Lung (tissue), 12 donors: Measurements from ENCODE around the gene SLC35D1. TPM values are rescaled to one million over a fixed set of nuclear protein-coding genes. Genes with fewer than 3 reads are reported as not detected.

ENCODE experiments used
- ATAC-seq: fragments of 200-7000 bp; cut with Tn5 transposase; one replicate; pipeline ENCODE4 v1.9.1; 2020; ENCODE audit warnings: moderate number of reproducible peaks; ENCODE audit not compliant: insufficient read depth, low FRiP score
- DNase-seq, 3 donors: peaks; one replicate each; pipeline ENCODE4 v3.0.0-alpha.2; 2013 to 2017
- H3K27ac ChIP-seq, 2 donors: one replicate each; pipeline ENCODE4 v1.5.1; 2013; ENCODE audit warnings: mild to moderate bottlenecking in 2 of 2, moderate library complexity in 2 of 2, control low read depth in 1 of 2, inconsistent platforms in 1 of 2, low read depth in 1 of 2, low read length in 1 of 2
- H3K27me3 ChIP-seq, 3 donors: one replicate each; pipeline ENCODE4 v1.5.1; 2013; ENCODE audit warnings: low read length in 2 of 3; ENCODE audit not compliant: control insufficient read depth in 3 of 3, insufficient read depth in 3 of 3
- H3K36me3 ChIP-seq, 4 donors: one replicate each; pipeline ENCODE4 v1.5.1; 2013; ENCODE audit warnings: low read length in 4 of 4, mild to moderate bottlenecking in 1 of 4, moderate library complexity in 1 of 4; ENCODE audit not compliant: control insufficient read depth in 4 of 4, insufficient read depth in 4 of 4
- H3K4me1 ChIP-seq, 5 donors: one replicate each; pipeline ENCODE4 v1.5.1; 2013; ENCODE audit warnings: low read length in 5 of 5, mild to moderate bottlenecking in 2 of 5, moderate library complexity in 1 of 5; ENCODE audit not compliant: control insufficient read depth in 5 of 5, insufficient read depth in 5 of 5
- H3K4me3 ChIP-seq: one replicate; pipeline ENCODE4 v1.5.1; 2013; ENCODE audit warnings: mild to moderate bottlenecking, control low read depth, moderate library complexity
- H3K9ac ChIP-seq, 2 donors: one replicate each; pipeline ENCODE4 v1.5.1; 2013; ENCODE audit warnings: low read length in 2 of 2, control low read depth in 1 of 2; ENCODE audit not compliant: insufficient read depth in 1 of 2
- H3K9me3 ChIP-seq, 4 donors: one replicate each; pipeline ENCODE4 v1.5.1; 2013; ENCODE audit warnings: low read length in 3 of 4, mild to moderate bottlenecking in 1 of 4, moderate library complexity in 1 of 4; ENCODE audit not compliant: control insufficient read depth in 4 of 4, insufficient read depth in 3 of 4
- WGBS, 2 donors: extraction: QIAGEN DNeasy Blood & Tissue Kit; methylation state at CpG; one replicate each; pipeline ENCODE4 v1.1.7; 2013; 5-methylcytosine and 5-hydroxymethylcytosine counted together
- polyA plus RNA-seq, 2 donors: library from polyadenylated mRNA; stranded (reverse); fragments of 200-250 nt; gene quantifications; one replicate each; pipeline ENCODE4 v1.2.1, GENCODE V29; 2013
- total RNA-seq, 2 donors: library from RNA; depleted of rRNA in 1 of 2; stranded (reverse); fragments of >200 nt in 1 of 2; gene quantifications; one replicate each; pipeline ENCODE4 v1.2.1, GENCODE V29; 2014 to 2021
- TF ChIP-seq, protein P1 (sequence below): IDR thresholded peaks from 2 replicates; pipeline ENCODE4 v1.5.1; 2012; ENCODE audit warnings: mild to moderate bottlenecking; ENCODE audit errors: control extremely low read depth, extremely low read depth
- donor health status: control.
- donor health status: control.
- donor health status: Bipolar disorder and iron deficiency.
- donor health status: healthy.
- donor health status: DM: yes; HTN: yes; CAD: no.

SLC35D1 gene
- total and polyA plus RNA-seq, 4 donors, result 1.5 to 13.2 (median 5.7) TPM

DNA sequence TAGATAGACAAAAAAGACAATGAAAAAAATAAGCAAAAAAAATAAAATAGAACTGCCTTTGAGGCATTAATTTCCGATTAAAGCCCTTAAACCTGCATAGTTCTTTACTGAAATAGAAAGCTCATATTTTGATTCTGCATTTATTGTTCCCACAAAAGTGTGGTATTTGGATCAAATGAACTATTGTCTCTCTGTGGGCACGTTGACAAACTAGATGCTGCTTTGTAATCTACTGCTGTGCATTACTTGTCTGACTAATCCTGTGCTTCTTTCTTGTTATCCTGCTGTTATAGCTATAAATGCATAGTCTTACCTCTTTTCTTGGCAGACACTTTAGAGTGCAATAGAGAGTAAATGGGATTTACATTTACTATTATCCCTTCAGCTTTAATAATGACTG is 31.4 kb upstream of the SLC35D1 start:
- 47 to 50% methylated on average over 2 of the region's 2 CpGs for WGBS, 2 donors
- no peak for ATAC-seq
- Histone ChIP-seq H3K36me3 (no peaks in the 10 kb centered on the region), H3K27me3 (peaks cover 0 to 3% (median 0%) of the 10 kb centered on the region in 3 donors), H3K9ac (no peak overlapping the region), H3K4me1 (no peaks in the 10 kb centered on the region), H3K27ac (no peak overlapping the region), H3K9me3 (no peaks in the 10 kb centered on the region), H3K4me3 (no peak overlapping the region)
- no peak for DNase-seq
- TF ChIP-seq, protein P1, sequence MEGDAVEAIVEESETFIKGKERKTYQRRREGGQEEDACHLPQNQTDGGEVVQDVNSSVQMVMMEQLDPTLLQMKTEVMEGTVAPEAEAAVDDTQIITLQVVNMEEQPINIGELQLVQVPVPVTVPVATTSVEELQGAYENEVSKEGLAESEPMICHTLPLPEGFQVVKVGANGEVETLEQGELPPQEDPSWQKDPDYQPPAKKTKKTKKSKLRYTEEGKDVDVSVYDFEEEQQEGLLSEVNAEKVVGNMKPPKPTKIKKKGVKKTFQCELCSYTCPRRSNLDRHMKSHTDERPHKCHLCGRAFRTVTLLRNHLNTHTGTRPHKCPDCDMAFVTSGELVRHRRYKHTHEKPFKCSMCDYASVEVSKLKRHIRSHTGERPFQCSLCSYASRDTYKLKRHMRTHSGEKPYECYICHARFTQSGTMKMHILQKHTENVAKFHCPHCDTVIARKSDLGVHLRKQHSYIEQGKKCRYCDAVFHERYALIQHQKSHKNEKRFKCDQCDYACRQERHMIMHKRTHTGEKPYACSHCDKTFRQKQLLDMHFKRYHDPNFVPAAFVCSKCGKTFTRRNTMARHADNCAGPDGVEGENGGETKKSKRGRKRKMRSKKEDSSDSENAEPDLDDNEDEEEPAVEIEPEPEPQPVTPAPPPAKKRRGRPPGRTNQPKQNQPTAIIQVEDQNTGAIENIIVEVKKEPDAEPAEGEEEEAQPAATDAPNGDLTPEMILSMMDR, result no peak

DNA sequence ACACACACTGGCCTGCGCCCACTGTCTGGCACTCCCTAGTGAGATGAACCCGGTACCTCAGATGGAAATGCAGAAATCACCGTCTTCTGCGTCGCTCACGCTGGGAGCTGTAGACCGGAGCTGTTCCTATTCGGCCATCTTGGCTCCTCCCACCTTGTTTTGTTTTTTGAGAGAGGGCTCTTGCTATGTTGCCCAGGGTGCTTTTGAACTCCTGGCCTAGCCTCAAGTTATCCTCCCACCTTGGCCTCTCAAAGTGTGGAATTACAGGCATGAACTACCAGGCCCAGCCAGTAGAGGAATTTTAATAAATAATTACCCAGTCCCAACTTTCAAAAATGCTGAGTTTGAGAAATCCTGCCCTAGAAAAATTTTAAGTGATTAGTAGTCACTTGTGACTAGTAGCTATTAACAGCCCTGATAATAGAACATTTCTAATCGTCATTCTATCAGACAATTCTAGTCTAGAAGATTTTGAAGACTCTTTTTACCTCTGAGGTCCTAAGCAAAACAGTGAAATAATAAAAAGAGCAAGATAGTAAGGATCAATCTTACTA is 30.9 kb upstream of the SLC35D1 start:
- H3K9me3 ChIP-seq, result no peaks in the 10 kb centered on the region
- no peak overlapping the region for H3K9ac ChIP-seq
- TF ChIP-seq, protein P1, result no peak
- 95 to 97% methylated on average over 6 to 7 of the region's 9 CpGs for WGBS, 2 donors
- peaks cover 0 to 2% (median 0%) of the 10 kb centered on the region in 3 donors for H3K27me3 ChIP-seq
- DNase-seq (no peak), ATAC-seq (no peak)
- H3K36me3 ChIP-seq, result no peaks in the 10 kb centered on the region
- H3K4me3 ChIP-seq, result no peak overlapping the region
- H3K27ac ChIP-seq, result no peak overlapping the region
- H3K4me1 ChIP-seq, result no peaks in the 10 kb centered on the region

DNA sequence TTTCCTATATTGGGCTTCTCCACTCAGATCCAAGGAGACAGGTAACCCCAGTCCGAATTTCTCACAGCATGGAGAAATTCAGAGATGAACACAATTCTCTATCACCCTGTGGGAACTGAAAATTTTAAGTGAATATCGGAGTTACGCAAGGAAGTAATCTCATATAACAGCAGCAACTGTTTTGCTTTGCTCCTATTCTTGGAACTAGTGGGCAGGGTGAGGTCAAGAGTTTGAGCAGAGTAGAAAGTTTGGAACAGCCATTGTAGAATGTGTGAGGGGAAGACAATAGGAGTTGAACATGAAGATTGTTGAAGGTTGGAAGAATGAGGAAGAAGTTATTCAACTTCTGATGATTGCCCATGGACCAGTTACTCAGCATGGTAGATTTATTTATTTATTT is 24.3 kb upstream of the SLC35D1 start:
- peaks cover 0 to 7% (median 0%) of the 10 kb centered on the region in 3 donors for H3K27me3 ChIP-seq
- 94 to 97% methylated on average over 3 of the region's 3 CpGs for WGBS, 2 donors
- no peak overlapping the region for H3K9ac ChIP-seq
- peaks cover 0 to 3% (median 1%) of the 10 kb centered on the region in 4 donors for H3K9me3 ChIP-seq
- ATAC-seq (no peak), DNase-seq (no peak)
- no peaks in the 10 kb centered on the region for H3K36me3 ChIP-seq
- TF ChIP-seq, protein P1, result no peak
- no peak overlapping the region for H3K4me3 ChIP-seq
- no peaks in the 10 kb centered on the region for H3K4me1 ChIP-seq
- no peak overlapping the region for H3K27ac ChIP-seq

DNA sequence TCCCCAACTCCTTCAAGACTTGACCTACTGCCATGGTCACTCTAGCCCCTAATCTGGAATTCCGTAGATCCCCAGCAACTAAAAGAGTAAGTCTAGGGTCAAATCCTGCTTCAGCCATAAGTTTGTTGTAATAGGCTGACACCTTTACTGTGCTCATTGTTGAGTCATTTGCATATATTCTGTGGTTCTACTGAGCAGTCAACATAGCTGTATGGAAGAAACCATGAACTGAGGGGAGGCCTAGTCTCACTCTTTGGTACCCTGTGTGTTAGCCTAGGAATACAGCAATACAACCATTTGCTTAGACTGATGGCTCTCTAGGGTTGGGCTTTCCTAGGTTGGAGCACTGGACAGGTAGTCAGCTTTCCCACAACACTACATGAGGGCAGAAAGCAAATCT is 23.6 kb upstream of the SLC35D1 start:
- ATAC-seq, result no peak
- WGBS, 2 donors, result 96 to 100% methylated on average over 1 of the region's 1 CpG

More for the DNA sequence above, 23.6 kb upstream of the SLC35D1 start:
- Histone ChIP-seq H3K36me3 (no peaks in the 10 kb centered on the region), H3K27me3 (peaks cover 0 to 9% (median 0%) of the 10 kb centered on the region in 3 donors), H3K4me1 (no peaks in the 10 kb centered on the region), H3K9me3 (peaks cover 0 to 3% (median 1%) of the 10 kb centered on the region in 4 donors), H3K27ac (no peak overlapping the region), H3K9ac (no peak overlapping the region), H3K4me3 (no peak overlapping the region)
- DNase-seq, result no peak
- TF ChIP-seq, protein P1, result no peak
